ENCODE results near the gene DNAJC11.

DNA sequence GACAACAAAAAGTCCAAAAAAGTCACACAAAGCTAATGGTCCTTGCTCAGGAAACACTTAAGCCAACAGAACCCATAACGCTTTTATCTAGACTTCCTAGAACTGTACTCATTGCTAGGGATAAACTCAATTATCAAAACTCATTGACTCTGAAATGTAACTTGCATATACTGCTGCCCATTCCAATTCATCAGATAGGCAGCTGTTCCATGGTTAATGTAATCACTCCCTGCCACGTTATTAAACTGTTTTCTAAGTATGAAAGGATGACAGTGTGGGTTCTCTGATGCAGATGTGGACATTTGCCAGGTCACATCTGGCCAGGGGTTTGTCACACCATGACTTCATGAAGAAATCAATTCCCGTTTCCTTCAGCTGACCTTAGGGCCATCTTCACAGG lies 30.3 kb upstream of the DNAJC11 start:
- TF ChIP-seq EZH2 (IDR thresholded peaks at IDR 0.05; ENCODE audit: borderline replicate concordance, low read depth, low read length, poor library complexity, severe bottlenecking) = no peak
- TF ChIP-seq, protein P1, sequence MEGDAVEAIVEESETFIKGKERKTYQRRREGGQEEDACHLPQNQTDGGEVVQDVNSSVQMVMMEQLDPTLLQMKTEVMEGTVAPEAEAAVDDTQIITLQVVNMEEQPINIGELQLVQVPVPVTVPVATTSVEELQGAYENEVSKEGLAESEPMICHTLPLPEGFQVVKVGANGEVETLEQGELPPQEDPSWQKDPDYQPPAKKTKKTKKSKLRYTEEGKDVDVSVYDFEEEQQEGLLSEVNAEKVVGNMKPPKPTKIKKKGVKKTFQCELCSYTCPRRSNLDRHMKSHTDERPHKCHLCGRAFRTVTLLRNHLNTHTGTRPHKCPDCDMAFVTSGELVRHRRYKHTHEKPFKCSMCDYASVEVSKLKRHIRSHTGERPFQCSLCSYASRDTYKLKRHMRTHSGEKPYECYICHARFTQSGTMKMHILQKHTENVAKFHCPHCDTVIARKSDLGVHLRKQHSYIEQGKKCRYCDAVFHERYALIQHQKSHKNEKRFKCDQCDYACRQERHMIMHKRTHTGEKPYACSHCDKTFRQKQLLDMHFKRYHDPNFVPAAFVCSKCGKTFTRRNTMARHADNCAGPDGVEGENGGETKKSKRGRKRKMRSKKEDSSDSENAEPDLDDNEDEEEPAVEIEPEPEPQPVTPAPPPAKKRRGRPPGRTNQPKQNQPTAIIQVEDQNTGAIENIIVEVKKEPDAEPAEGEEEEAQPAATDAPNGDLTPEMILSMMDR (conservative IDR thresholded peaks at IDR 0.05; ENCODE audit: low read depth, low read length) = no peak

Data from A673 (cell line).